Lower leg skin (tissue), 4 donors: ENCODE results near the gene FOXP4. TPM values are rescaled to one million over a fixed set of nuclear protein-coding genes. Genes with fewer than 3 reads are reported as not detected.

Experiments
- DNase-seq, 2 donors: peaks; one replicate each; pipeline ENCODE4 v3.0.0-alpha.2; 2019; ENCODE audit warnings: low spot score in 2 of 2
- H3K4me3 ChIP-seq: fragments of 200-600 bp; sonication (generic); 2 replicates; pipeline ENCODE4 v1.5.1; 2017; ENCODE audit warnings: mild to moderate bottlenecking, low read depth; ENCODE audit not compliant: poor library complexity, severe bottlenecking
- CTCF ChIP-seq, 3 donors: fragments of 450-650 bp; IDR thresholded peaks; one replicate each; pipeline ENCODE4 v1.5.1; 2016; ENCODE audit warnings: antibody characterized with exemption in 3 of 3, mild to moderate bottlenecking in 3 of 3, moderate library complexity in 2 of 3
- POLR2A ChIP-seq, 2 donors: fragments of 450-650 bp; IDR thresholded peaks; one replicate each; pipeline ENCODE4 v1.6.1; 2016 to 2017; ENCODE audit warnings: antibody characterized with exemption in 2 of 2, mild to moderate bottlenecking in 1 of 2, moderate library complexity in 1 of 2
- WGBS, 2 donors: methylation state at CpG; one replicate each; pipeline ENCODE4 v1.1.5; 2018; 5-methylcytosine and 5-hydroxymethylcytosine counted together
- intact Hi-C: fragments of 100-400 bp; cut with DNase I; formaldehyde crosslinking; loops from one replicate; pipeline ENCODE4 v1.15.0; 2023; ENCODE audit warnings: low total_unique reads
- microRNA-seq, 2 donors: library from miRNA; unstranded; fragments of <30 nt; microRNA quantifications; one replicate each; pipeline ENCODE4, GENCODE V29; 2016; ENCODE audit warnings: borderline replicate concordance in 2 of 2, borderline number of aligned reads in 1 of 2
- total RNA-seq, 4 donors: library from RNA; depleted of rRNA; stranded (reverse); fragments of >200 nt; gene quantifications; one replicate each; pipeline ENCODE4 v1.1.0, GENCODE V29; 2016

Gene FOXP4
- total RNA-seq, 4 donors from 2014 or later: 7.5 to 11.6 (median 10.1) TPM

GRCh38 chr6:41651246-41651961 lies 105.2 kb downstream of the FOXP4 start:
- WGBS, 2 donors: 78 to 87% methylated on average over 11 of the region's 11 CpGs
- no peak overlapping the region for H3K4me3 ChIP-seq
- DNase-seq: no peak
- intact Hi-C loops: no loop called here
- TF ChIP-seq CTCF (IDR thresholded peaks at IDR 0.05): no peak
- TF ChIP-seq POLR2A (IDR thresholded peaks at IDR 0.05): no peak

Small RNA genes lying within 50 kb of the gene (microRNA-seq; reads per million reads assigned to microRNA genes)
- gene MIR4641: 0 reads per million in 2 donors

Other genes starting within 250 kb of the FOXP4 start
- gene NCR2, start 210.8 kb upstream of the FOXP4 start, total RNA-seq: not detected
- 10 to 100 TPM; 30.4 to 70.9 (median 39.8) TPM for gene MDFI, start 92.1 kb downstream of the FOXP4 start, total RNA-seq
- 10 to 100 TPM; 20.2 to 38.3 (median 26.0) TPM for gene TFEB, start 189.2 kb downstream of the FOXP4 start, total RNA-seq
- gene PGC, start 201.0 kb downstream of the FOXP4 start, total RNA-seq: under 1 TPM in 1 of 4 donors, not detected in 3; 0.42 TPM
- 1 to 10 TPM in 3 of 4 donors, under 1 TPM in 1; 0.79 to 4.2 (median 2.4) TPM for gene FRS3, start 233.5 kb downstream of the FOXP4 start, total RNA-seq
- gene PRICKLE4, start 234.4 kb downstream of the FOXP4 start, total RNA-seq: 1 to 10 TPM; 3.2 to 5.0 (median 3.9) TPM
- gene TOMM6, start 241.3 kb downstream of the FOXP4 start, total RNA-seq: 100 to 1,000 TPM in 2 of 4 donors, 10 to 100 TPM in 2; 90.7 to 136 (median 100) TPM